Myometrial cell (primary cell): Measurements from ENCODE around the gene SURF4. TPM values are rescaled to one million over a fixed set of nuclear protein-coding genes. Genes with fewer than 3 reads are reported as not detected.

Source experiments
- total RNA-seq: library from RNA; depleted of rRNA; stranded (reverse); fragments of >200 nt; gene quantifications from 2 replicates; pipeline ENCODE4 v1.2.3, GENCODE V29; 2015

The SURF4 gene
- 526 and 554 TPM in 2 replicates for total RNA-seq

DNA sequence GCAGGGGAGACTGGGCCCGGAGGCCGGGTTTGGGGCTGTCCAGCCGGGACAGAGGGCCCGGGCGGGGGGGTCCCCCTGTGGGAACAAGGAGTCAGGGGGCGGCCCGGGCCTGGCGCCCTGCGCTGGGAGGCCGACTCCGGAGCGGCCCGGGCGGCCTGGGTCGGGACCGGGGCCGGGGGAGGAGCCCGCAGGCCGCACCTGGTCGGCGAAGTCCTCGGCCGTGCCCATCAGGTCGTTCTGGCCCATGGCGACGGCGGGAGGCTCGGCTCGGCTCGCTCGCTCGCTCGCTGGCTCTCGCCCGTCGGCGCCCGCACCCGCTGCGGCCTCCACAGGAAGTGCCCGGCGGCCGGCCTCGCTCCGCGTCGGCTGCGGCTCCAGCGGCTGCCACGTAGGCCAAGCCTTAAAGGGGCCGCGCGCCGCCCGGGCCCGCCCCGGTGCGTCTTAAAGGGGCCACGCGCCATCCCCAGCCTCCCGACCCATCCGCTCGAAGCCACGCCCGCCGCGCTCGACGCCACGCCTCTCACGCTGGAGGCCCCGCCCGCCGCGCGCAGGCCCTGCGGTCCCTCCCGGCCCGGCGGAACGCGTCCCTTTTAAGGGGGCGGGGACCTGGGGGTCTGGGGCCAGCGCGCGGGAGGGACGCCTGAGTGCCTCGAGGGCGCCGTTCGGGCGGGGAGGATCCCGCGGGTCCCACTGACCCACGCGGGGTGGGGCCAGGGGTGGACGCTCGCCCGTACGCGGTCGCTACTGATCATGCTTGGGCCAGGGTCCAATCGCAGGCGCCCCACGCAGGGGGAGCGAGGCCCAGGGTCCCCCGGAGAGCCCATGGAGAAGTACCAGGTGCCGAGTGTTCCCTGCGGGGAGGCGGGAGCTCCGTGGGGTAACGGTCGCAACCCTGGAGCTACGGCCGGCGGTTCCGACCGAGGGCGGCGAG, at the start of gene SURF4, which contains the start of gene STKLD1:
TSS of gene SURF4 (minus strand) at position 337 of the 931 bp plus-strand sequence. CDS start at position 246, 91 bp downstream.
TSS of gene STKLD1 (plus strand) at position 643 of the 931 bp plus-strand sequence. CDS start at position 751, 108 bp downstream.

DNA sequence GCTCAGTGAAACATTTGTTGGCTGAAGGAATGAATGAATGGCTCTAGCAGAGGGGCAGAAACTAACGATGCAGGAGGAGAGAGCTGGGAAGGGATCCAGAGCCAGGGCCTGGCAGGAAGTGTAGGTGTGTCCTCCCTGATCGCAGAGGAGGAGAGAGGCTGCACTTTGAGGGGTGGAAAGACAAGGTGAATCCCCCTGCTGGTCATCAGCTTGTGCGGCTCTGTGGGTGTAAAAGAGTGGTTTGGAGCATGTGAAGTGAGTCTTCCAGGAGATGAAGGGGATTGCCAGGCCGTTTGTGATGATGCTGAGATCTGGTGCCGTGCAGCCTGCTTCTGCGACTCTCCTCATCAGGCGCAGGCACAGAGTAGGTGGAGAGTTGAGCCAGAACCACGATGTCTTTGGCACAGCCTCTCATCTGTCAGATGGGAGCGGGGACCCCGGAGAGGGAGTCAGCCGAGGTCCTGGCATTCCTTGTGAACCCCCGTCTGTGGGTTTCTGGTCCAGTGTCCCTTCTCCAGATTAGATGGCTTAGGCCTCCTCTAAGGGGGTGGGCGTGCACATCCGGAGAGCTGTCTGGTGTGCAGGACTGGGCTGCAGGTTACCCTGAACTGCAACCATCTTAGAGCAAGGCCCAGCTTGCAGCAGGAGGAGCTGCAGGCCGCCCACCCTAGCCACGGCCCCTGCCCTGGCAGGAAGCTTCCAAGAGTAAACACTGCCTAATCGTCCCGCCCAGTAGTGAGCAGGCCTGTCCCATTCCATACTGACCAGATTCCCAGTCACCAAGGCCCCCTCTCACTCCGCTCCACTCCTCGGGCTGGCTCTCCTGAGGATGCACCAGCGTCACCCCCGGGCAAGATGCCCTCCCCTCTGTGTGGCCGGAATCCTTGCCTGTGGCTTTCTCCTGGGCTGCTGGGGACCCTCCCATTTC, 46.0 kb upstream of the SURF4 start, which contains the start of gene ADAMTS13:
TSS of gene ADAMTS13 (plus strand) at position 753 of the 928 bp plus-strand sequence. CDS start at position 830, 77 bp downstream.

DNA sequence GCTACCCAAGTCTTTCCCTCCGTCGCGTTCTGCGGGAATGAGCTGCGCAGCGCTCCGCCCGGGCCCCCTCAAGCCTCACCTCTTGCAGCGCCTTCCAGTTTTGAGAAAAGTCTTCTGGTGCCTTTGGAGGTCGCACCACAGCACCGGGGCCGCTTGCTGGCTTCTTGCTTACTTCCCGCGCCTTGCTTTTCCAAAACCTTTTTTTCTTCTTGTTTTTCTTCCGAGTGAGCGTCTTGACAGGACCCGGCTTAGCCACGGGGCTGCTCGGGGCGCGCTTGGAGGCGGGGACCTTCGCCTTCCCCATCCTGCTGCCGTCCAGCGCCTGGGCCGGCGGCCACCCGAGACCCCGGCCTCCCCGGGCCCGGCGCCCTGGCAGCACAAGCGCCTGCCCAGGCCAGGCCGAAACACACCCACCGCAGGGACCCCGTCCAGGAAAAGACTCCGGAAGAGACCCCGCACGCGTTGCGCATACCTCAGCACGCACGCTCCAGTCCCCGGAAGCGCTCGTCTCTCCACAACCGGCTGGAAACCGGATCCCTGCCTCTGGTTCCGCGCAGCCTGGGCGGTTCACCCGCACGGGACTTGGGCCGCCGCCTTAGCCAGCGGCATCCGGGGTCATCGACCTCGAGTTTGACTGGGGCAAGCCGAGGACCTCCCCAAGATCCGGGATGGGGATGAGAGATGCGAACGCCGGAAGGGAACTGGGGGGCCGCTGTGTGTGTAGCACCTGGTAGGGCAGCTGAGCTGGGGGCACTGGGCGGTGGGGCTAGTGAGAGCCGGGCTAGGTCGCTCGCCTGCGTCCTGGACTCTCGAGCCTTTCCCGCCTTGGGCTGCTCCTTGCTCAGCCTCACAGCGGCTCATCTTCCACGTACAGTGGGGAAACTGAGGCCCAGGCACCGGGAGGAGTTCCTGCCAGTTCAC, 41.9 kb upstream of the SURF4 start, which contains the start of gene REXO4:
TSS of gene REXO4 (minus strand) at position 470 of the 921 bp plus-strand sequence. CDS start at position 304, 166 bp downstream.

DNA sequence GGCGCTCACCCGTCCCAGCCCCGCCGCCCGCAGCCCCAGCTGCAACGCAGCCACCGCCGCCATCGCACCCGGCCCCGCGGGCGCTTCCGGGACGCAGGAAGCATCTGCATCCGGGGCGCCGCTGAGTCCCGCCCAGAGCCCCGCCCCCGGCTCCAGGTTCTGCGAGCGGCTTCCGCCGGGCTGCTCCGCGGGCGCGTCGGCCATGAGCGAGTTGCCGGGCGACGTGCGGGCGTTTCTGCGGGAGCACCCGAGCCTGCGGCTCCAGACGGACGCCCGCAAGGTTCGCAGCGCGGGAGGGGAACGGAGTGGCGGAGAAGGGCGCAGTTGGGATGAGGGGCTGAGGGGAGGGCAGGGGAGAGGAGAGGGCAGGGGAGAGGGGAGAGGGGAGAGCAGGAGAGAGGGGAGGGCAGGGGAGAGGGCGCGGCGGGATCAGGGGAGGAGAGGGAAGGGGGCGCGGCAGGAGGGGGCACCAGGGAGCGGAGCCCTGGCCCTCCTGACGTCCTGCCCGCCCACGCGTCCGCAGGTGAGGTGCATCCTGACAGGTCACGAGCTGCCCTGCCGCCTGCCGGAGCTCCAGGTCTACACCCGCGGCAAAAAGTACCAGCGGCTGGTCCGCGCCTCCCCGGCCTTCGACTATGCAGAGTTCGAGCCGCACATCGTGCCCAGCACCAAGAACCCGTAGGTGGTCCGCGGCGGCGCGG, 19.3 kb downstream of the SURF4 start, which contains the start of the genes SURF1 and SURF2:
TSS of gene SURF1 (minus strand) at position 97 of the 701 bp plus-strand sequence. CDS start at position 63, 34 bp downstream.
TSS of gene SURF2 (plus strand) at position 160 of the 701 bp plus-strand sequence. CDS start at position 203, 43 bp downstream.

DNA sequence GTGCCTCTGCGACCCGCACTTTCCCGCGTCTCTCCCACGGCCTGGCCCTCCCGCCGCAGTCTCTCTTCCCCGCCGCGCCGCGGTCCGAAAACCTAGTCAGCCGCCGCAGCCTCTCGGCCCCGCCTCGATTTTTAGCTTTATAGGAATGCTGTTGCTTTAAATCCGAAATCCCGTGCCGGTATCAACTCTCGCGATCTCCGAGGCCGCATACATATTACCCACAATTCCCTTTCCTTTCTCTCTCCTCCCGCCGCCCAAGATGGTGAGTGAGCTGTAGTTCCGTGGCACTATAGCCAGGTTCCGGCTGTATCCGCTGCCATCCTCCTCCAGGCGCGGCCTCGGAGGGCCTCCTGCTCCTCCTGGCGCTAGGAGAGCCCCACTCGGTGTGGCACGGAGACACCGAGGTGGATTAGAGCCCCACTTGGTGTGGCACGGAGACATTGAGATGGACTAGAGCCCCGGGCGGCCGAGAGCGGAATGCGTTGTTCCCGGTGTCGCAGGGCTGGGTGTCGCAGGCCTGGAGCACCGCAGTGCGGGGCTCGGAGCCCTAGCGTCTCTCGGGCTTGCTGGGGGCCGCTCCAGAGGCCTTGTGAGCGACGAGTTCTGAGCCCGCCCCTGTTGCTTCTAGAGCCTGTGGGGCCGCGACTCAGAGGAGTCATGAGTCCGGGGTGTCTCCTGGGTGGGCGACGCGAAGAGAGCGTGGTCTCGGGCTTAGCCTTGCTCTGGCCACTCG, 27.7 kb downstream of the SURF4 start, which contains the start of the genes MED22 and RPL7A:
TSS of gene MED22 (minus strand) at position 147 of the 733 bp plus-strand sequence. CDS start 1,469 bp downstream, outside the sequence.
TSS of gene RPL7A (plus strand) at position 234 of the 733 bp plus-strand sequence. CDS start at position 260, 26 bp downstream.

DNA sequence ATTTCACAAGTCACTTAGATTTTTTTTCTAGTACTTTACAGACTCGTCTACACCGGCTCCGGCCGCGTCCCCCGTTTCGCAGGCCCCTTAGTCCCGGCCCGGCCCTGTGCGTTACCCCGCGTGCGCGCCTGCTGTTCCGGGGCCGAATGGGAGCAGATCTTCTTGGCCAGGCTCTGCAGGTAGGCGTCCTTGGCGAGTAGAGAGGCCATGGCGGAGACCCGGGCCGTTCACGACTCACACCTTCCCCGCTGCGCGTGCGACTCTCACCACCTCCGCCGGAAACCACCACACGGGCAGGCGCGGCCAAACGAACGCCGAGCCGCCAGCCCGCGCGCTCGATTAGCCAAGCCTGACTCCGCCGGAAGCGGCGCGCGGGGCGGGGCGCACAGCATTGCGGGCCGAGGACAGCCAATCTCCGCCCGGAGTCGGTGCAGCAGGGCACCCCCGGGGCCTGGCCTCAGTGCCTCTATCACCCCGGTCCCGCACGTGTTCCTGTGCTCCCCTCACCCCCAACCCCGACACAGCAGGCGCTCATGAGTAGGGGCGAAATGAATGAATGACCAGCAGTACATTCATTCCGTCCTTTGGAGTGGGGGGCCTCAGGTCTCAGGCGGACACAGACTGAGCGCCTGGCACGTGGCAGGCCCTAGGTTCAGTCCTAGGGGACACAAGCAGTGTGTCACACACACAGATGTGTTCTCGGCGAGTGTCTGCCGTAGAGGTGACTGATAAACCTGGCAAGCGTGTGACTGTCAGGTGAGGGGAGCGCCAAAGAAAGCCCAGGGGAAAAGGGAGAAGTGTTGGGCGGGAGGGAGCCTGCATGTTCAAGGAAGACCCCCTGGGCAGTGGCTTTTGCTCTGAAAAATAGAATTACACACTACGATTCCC, 39.7 kb downstream of the SURF4 start, which contains the start of gene SURF6:
TSS of gene SURF6 (minus strand) at position 265 of the 888 bp plus-strand sequence. CDS start at position 209, 56 bp downstream.

Other genes starting within 250 kb of the SURF4 start
- 9.5 and 16.7 TPM in 2 replicates for gene GBGT1, start 212.1 kb downstream of the SURF4 start, total RNA-seq
- gene OBP2B, start 166.8 kb downstream of the SURF4 start, total RNA-seq = not detected in 2 replicates
- not detected in 2 replicates for gene ABO, start 100.9 kb downstream of the SURF4 start, total RNA-seq
- 4.0 and 16.5 TPM in 2 replicates for gene SURF6, start 39.9 kb downstream of the SURF4 start, total RNA-seq
- gene MED22, start 27.9 kb downstream of the SURF4 start, total RNA-seq = 13.6 and 17.0 TPM in 2 replicates
- gene RPL7A, start 27.8 kb downstream of the SURF4 start, total RNA-seq = 2,802 and 2,926 TPM in 2 replicates
- 30.8 and 52.1 TPM in 2 replicates for gene SURF1, start 19.6 kb downstream of the SURF4 start, total RNA-seq
- 5.5 and 9.4 TPM in 2 replicates for gene SURF2, start 19.5 kb downstream of the SURF4 start, total RNA-seq
- gene STKLD1, start 306 bp upstream of the SURF4 start, total RNA-seq = 0.18 and 1.7 TPM in 2 replicates
- gene REXO4, start 42.0 kb upstream of the SURF4 start, total RNA-seq = 14.1 and 20.6 TPM in 2 replicates
- gene ADAMTS13, start 46.3 kb upstream of the SURF4 start, total RNA-seq = 0.86 and 0.89 TPM in 2 replicates
- 4.1 and 6.9 TPM in 2 replicates for gene CACFD1, start 83.9 kb upstream of the SURF4 start, total RNA-seq
- 32.6 and 33.8 TPM in 2 replicates for gene SLC2A6, start 103.0 kb upstream of the SURF4 start, total RNA-seq
- not detected in 2 replicates for gene MYMK, start 148.9 kb upstream of the SURF4 start, total RNA-seq
- not detected in 2 replicates for gene ADAMTSL2, start 158.6 kb upstream of the SURF4 start, total RNA-seq
- gene FAM163B, start 233.3 kb upstream of the SURF4 start, total RNA-seq = not detected in 2 replicates